CD4-positive, alpha-beta T cell treated with Interleukin-2 at 100 ng/mL for 4 hours (primary cell): ENCODE data around the gene ETV3.

Source experiments
- DNase-seq: peaks from one replicate; pipeline ENCODE4 v3.0.0-alpha.2; 2020; ENCODE audit warnings: low spot score

Gene ETV3

GRCh38 chr1:157161901-157162300 lies 23.7 kb upstream of the ETV3 start:
- DNase-seq, result no peak

GRCh38 chr1:157158967-157159366 lies 20.8 kb upstream of the ETV3 start:
- DNase-seq, result no peak

GRCh38 chr1:157157501-157158190 lies 19.5 kb upstream of the ETV3 start:
- DNase-seq, result no peak

GRCh38 chr1:157156058-157156541 lies 17.9 kb upstream of the ETV3 start:
- peak; percentile 73 for DNase-seq

DNA sequence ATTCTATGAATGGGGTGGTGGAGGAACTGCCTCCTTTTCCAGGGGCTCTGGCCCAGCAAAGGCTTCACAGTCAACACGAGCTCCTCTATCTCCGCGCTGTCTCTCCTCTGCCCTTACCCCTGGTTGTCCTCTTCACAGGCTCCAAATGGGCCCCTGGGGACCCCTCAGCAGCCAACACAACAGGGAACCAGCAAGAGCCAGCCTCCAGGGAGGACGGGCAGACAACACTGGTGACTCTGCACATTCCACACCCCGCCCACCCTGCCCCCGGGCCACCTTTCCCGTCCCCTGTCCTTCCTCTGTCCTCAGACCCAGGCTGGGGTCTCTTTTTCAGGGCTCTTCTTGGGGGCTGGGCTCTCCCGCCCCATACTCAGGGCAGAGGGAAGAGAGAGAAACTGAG lies 17.5 kb upstream of the ETV3 start:
- DNase-seq, result no peak

DNA sequence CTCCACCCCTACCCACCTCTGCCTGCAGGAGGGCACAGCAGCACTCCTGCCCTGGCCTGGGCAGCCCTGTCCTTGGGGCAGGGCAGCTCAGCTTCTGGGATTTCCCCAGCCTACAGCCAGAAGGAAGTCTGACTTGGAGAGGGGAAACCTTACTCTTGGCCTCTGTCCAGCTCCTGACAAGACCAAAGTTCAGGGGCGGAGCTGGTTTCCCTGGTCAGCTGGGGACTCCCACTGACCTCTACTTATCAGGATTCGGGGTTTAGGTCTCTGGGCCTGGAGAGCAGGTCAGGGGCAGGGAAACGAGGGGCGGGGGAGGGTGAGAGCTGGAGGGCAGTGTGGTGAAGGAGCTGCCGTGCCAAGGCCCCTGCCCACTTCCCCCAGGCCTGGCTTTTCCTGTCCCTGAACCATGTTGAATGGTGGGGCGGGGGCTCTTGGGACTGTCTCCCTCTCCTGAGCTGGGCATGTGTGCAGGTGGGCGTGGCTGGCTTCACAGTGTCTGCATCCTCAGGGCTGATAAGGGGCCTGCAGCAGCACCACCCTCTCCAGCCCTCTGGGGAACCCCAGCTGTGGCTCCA lies 16.8 kb upstream of the ETV3 start:
- no peak for DNase-seq

DNA sequence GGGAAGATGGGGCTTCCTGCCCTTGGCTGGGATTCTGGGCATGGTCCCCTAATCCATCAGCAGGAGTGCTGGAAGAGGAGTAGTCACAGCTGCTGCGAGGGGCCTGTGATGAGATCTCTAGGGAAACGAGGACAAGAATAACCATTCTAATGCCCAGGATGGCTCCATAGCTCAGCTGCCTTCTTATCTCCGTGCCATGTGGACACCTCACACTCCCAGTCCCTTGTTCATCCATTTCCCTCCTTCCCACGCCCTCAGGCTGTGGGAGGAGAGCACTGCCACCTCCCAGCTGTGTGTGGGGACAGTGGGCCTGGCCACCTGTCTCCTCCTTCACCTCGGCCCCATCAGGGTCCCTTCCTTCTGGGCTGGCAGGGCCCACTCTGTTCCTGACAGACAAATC lies 16.1 kb upstream of the ETV3 start:
- DNase-seq, result no peak

- no peak for DNase-seq
Observed at GRCh38 chr1:157153746-157154145, 15.6 kb upstream of the ETV3 start.

- DNase-seq, result no peak
Observed at GRCh38 chr1:157152510-157152909, 14.3 kb upstream of the ETV3 start.

DNA sequence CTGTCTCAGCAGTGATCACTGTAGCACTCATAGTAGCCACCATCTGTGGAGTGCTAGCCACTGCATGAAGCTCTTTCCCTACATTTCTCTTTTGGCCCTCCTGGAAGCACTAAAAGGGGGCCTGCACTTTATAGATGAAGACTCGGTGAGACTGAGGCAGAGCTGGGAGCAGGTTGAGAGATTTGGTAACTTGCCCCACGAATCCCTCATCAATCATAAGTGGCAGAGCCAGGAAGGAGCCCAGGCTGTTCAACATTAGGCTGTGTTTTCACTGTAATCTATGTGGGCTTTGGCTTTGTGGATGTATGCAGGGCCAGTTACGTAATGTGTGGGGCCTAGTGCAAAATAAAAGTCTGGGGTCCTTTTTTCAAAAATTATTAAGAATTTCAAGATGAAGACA lies 13.3 kb upstream of the ETV3 start:
- no peak for DNase-seq

DNA sequence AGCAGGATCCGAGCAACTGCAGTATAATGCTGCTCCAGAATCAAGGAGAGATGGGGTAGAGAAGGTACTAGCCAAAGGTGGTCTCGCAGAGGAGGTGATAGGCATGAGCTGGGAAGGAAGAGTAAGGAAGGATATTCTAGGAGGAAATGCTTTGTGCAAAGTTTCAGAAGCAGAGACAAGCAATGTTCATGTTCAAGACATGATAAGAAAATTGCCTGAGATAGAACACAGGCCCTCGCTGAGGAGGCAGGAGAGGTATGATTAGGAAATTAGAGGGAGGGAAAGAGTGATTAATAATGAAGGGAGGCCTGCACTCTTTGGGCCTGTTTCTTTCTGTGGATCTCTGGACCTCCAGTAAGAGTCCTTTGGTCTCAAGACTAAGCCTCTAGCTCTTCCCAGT lies 12.9 kb upstream of the ETV3 start:
- no peak for DNase-seq

- DNase-seq, result no peak
Observed at GRCh38 chr1:157150631-157151030, 12.4 kb upstream of the ETV3 start.

GRCh38 chr1:157147906-157148700 lies 9.9 kb upstream of the ETV3 start:
- DNase-seq, result no peak

- no peak for DNase-seq
Observed at GRCh38 chr1:157147037-157147436, 8.8 kb upstream of the ETV3 start.

- DNase-seq, result no peak
Observed at GRCh38 chr1:157146244-157146643, 8.0 kb upstream of the ETV3 start.

GRCh38 chr1:157145076-157145475 lies 6.9 kb upstream of the ETV3 start:
- no peak for DNase-seq

- no peak for DNase-seq
Observed at GRCh38 chr1:157144509-157144908, 6.3 kb upstream of the ETV3 start.

DNA sequence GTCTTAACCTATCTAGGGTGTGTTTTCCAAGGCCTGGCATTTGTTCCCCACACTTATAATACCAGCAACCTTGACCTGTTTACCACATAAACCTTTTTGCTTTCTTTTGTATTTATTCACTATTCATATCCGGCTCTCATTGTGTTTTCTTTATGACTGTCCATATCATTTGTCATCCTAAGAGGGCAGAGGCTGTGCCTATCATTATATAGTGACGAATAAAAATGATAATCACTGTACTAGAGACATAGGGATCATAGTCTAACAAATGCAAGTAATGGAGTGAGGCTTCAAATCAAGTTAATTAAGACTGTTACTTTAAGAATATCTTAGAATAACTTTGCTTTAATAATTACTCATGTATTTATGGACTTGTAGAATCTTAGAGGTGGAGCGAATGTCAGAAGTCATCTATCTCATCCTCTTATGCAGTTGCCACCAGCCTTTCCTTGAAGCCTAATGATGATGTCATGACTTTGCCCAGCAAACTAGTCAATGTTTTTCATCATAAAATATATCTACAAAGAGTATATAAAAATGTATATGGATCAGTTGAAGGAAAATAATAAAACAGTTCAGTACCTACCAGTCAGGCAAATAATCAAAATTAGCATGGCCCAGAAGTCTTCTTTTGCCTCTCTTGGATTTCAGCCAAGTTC lies 4.7 kb upstream of the ETV3 start:
- no peak for DNase-seq

DNA sequence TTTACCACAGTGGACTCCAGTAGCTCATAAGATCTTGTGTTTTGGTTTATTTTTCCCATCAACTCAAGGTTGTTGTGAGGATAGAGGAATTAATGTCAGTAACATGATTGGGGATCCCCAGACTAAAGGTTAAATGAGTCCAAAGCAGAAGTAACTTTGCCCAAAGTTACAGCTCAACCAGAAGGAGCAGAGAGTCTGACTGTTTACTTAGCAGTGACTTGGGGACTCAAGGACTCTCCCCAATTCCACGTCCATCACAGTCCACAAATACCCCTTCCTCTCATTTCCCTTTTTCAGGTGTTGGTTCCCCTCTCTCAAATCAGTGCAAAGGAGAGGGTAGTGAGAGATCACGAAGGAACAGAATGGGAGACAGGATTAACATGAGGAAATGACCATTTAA lies 4.0 kb upstream of the ETV3 start:
- no peak for DNase-seq

DNA sequence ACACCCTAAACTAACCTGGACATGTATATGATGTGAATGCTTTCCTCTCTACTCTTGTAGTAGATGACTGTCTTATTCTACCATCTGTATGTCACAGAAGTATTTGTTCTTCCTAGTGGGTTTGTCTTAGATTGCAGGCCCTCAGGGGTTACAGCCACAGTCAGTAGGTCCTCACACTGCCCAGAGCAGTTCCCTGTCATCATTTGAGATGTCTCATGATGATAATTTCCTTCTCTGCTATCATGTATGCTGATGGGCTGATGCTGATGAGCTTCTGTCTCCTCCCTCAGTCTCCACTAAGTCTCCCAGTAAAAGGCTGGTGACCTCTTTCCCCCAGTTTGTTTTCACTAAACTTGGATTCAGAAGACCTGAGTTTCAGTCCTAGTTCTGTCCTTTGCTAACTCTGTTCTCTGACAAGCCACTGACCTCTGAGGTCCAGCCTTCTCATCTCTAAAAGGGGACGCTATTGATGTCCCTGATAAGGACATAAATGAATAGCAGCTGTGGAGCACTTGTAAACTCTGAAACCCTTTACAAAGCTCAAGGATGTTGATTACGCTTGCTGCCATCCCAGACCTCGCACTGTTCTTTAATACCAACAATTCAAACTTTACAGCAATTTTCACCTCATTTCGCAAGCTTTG lies 3.1 kb upstream of the ETV3 start:
- no peak for DNase-seq

- no peak for DNase-seq
Observed at GRCh38 chr1:157140063-157140588, 1.9 kb upstream of the ETV3 start.
